HUES64 (cell line): ENCODE measurements around the gene MIB2.
A peak's percentile ranks its signal among the peaks of the same experiment; 100 is the strongest.
"Not testable (repeated sequence)": the region's sequence is repeated elsewhere in the genome, so short reads cannot be mapped to it uniquely, and the experiment has no call there.

ENCODE experiments used
- H3K27ac ChIP-seq: 2 replicates; pipeline ENCODE4 v1.7.0; 2013; ENCODE audit warnings: low read depth, low read length, inconsistent platforms
- H3K27me3 ChIP-seq: 2 replicates; pipeline ENCODE4 v1.6.1; 2013; ENCODE audit warnings: mild to moderate bottlenecking, low read length; ENCODE audit not compliant: insufficient read depth
- H3K36me3 ChIP-seq: 2 replicates; pipeline ENCODE4 v1.6.1; 2013; ENCODE audit warnings: mild to moderate bottlenecking, low read length; ENCODE audit not compliant: insufficient read depth
- H3K4me1 ChIP-seq: 2 replicates; pipeline ENCODE4 v1.6.1; 2013; ENCODE audit warnings: mild to moderate bottlenecking, low read length, moderate library complexity; ENCODE audit not compliant: insufficient read depth
- H3K4me3 ChIP-seq: 2 replicates; pipeline ENCODE4 v1.5.1; 2013; ENCODE audit warnings: mild to moderate bottlenecking, low read length, moderate library complexity
- H3K9ac ChIP-seq: 2 replicates; pipeline ENCODE4 v1.6.1; 2013; ENCODE audit warnings: mild to moderate bottlenecking, low read depth, low read length
- H3K9me3 ChIP-seq: 2 replicates; pipeline ENCODE4 v1.6.1; 2013; ENCODE audit warnings: low read depth, low read length; ENCODE audit not compliant: insufficient read depth
- WGBS: fragments of 150-250, 120-280 bp; methylation state at CpG from one replicate; pipeline ENCODE4 v1.1.7; 2013; ENCODE audit warnings: missing lambda C conversion rate; 5-methylcytosine and 5-hydroxymethylcytosine counted together

The MIB2 gene

GRCh38 chr1:1630965-1631781 lies 15.9 kb downstream of the MIB2 start:
- Histone ChIP-seq H3K36me3 (no peaks in the 10 kb centered on the region), H3K9me3 (no peaks in the 10 kb centered on the region), H3K9ac (no peak overlapping the region; the same call in 1 of the 2 replicates), H3K4me1 (no peaks in the 10 kb centered on the region), H3K27me3 (peaks cover 22% of the 10 kb centered on the region), H3K4me3 (peak overlapping the region; percentile 49), H3K27ac (no peak overlapping the region)
- 14% methylated on average over 76 of the region's 79 CpGs for WGBS

- Histone ChIP-seq H3K9me3 (no peaks in the 10 kb centered on the region), H3K27me3 (peaks cover 22% of the 10 kb centered on the region), H3K36me3 (peaks cover 7% of the 10 kb centered on the region; the same call in 1 of the 2 replicates), H3K4me3 (peak within 1 kb of the TSS; percentile 49), H3K27ac (no peak within 1 kb of the TSS), H3K9ac (no peak within 1 kb of the TSS; the same call in 1 of the 2 replicates), H3K4me1 (no peaks in the 10 kb centered on the region)
- 2% methylated on average over 47 of the region's 48 CpGs for WGBS
These were observed 16.6 kb downstream of the MIB2 start, which contains the start of gene MMP23B for GRCh38 chr1:1631782-1632420. MMP23B (plus strand) TSS chr1:1632173; CDS start chr1:1632219, 46 bp downstream.

DNA sequence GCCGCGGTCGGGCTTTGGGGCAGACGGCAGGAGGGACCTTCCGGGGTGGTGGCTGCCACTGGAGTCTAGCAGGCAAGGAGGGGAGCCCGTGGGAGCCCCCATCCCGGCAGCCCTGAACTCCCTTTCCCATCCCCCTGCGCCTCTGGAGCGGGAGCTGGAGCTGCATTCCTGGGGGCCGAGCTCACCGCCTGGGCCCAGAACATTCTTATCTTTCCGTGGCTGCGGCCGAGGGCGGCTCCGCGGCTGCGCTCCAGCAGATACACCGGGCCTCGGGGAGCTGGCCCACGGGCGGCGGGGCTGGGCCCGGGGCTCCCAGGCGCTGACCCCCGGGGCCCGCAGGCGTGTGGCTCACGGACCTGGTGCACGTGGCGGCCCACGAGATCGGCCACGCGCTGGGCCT lies 18.1 kb downstream of the MIB2 start:
- H3K36me3 ChIP-seq: peaks cover 14% of the 10 kb centered on the region
- H3K4me3 ChIP-seq, H3K27ac ChIP-seq, H3K9ac ChIP-seq, H3K4me1 ChIP-seq, H3K9me3 ChIP-seq: not testable (repeated sequence)
- peaks cover 22% of the 10 kb centered on the region for H3K27me3 ChIP-seq
- WGBS: no CpG with 5 or more reads among the region's 35 CpGs

DNA sequence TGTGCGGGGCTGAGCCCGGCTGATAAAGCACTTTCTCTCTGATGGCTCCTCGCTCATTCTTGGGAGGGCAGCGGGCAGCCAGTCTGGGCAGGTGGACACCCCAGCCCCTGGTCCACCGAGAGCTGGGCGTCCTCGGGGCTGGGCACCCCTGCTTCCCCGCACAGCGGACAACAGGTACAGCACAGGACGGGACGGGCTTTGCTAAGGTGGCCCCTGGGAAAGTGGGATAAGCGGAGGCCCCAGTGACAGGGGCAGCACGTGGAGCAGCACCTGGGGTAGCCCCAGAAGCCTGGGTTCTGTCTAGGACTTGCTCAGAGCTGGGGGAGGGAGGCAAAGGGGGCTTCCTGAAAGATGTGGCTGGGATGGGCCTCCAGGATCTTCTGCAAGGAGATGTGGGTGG lies 19.3 kb downstream of the MIB2 start:
- Histone ChIP-seq H3K36me3 (peaks cover 14% of the 10 kb centered on the region), H3K27me3 (peaks cover 22% of the 10 kb centered on the region)
- 92% methylated on average over 9 of the region's 13 CpGs for WGBS
- not testable (repeated sequence) for H3K9ac ChIP-seq, H3K9me3 ChIP-seq, H3K4me3 ChIP-seq, H3K4me1 ChIP-seq, H3K27ac ChIP-seq

GRCh38 chr1:1636621-1637478 lies 21.6 kb downstream of the MIB2 start:
- H3K27ac ChIP-seq, H3K9ac ChIP-seq: not testable (repeated sequence)
- 97% methylated on average over 37 of the region's 37 CpGs for WGBS

GRCh38 chr1:1637479-1637875 lies 22.2 kb downstream of the MIB2 start:
- H3K36me3 ChIP-seq: peaks cover 14% of the 10 kb centered on the region
- not testable (repeated sequence) for H3K27ac ChIP-seq, H3K4me3 ChIP-seq, H3K9ac ChIP-seq, H3K9me3 ChIP-seq, H3K27me3 ChIP-seq, H3K4me1 ChIP-seq
- 97% methylated on average over 13 of the region's 14 CpGs for WGBS

More at GRCh38 chr1:1636621-1637478, 21.6 kb downstream of the MIB2 start:
- peaks cover 14% of the 10 kb centered on the region for H3K36me3 ChIP-seq
- H3K4me1 ChIP-seq, H3K27me3 ChIP-seq, H3K9me3 ChIP-seq, H3K4me3 ChIP-seq: not testable (repeated sequence)

- H3K27me3 ChIP-seq, H3K9me3 ChIP-seq, H3K4me3 ChIP-seq, H3K4me1 ChIP-seq, H3K9ac ChIP-seq, H3K27ac ChIP-seq: not testable (repeated sequence)
- 90% methylated on average over 8 of the region's 13 CpGs for WGBS
- peaks cover 14% of the 10 kb centered on the region for H3K36me3 ChIP-seq
These were observed 23.2 kb downstream of the MIB2 start for GRCh38 chr1:1638528-1638927.

DNA sequence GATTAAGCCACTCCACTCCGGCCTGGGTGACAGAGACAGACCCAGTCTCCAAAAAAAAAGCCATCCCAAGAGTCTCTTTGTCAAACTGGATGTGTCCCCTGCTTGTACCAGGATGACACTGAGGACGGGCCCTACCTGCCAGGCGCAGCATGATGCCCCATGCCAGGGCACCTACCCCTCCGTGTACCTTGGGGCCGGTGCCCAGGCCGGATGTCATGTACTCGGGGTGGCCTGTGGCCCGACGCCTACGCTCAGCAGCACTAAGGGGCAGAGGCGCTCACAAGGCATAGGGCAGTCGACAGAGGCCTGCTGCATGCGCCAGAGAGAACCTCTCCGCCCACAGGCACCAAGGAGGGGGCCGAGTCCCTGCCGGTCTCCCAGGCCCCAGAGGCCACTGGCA lies 24.1 kb downstream of the MIB2 start:
- not testable (repeated sequence) for H3K4me1 ChIP-seq, H3K4me3 ChIP-seq, H3K9me3 ChIP-seq, H3K27ac ChIP-seq, H3K27me3 ChIP-seq, H3K9ac ChIP-seq
- peaks cover 14% of the 10 kb centered on the region for H3K36me3 ChIP-seq
- 97% methylated on average over 16 of the region's 16 CpGs for WGBS

- H3K9me3 ChIP-seq, H3K27ac ChIP-seq, H3K27me3 ChIP-seq, H3K4me1 ChIP-seq, H3K9ac ChIP-seq, H3K4me3 ChIP-seq: not testable (repeated sequence)
- WGBS: 93% methylated on average over 15 of the region's 25 CpGs
- peaks cover 14% of the 10 kb centered on the region for H3K36me3 ChIP-seq
These were observed 24.8 kb downstream of the MIB2 start for GRCh38 chr1:1640081-1640480.

DNA sequence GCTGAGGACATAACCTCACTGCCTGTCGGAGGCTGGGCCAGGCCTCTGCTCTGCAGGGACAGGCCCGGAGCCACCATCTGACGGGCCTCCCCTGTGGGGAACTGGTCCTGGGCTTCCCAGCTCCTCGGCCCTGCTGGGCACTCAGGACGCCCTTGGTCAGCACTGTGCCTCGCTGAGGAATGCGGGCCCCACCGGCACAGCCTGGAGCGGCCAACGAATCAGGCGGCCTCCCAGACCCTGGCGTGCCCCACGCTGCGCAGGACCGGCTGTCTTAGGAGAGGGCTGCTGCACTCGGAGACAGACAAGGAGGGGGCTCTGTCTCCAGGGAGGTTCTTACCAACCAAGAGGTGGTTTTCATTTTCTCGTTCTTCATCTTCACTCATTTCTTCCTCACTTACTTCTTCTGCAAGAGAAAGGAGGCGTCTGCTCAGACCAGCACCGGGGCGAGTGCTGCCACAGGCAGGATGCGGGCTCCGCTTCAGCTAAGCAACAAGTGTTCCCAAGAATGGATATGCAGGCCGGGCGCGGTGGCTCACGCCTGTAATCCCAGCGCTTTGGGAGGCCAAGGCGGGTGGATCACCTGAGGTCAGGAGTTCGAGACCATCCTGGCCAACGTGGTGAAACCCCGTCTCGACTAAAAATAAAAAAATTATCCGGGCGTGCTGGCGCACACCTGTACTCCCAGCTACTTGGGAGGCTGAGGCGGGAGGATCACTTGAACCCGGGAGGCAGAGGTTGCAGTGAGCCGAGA lies 25.6 kb downstream of the MIB2 start:
- H3K36me3 ChIP-seq: peaks cover 14% of the 10 kb centered on the region
- H3K4me3 ChIP-seq, H3K9ac ChIP-seq, H3K4me1 ChIP-seq, H3K9me3 ChIP-seq, H3K27me3 ChIP-seq, H3K27ac ChIP-seq: not testable (repeated sequence)
- WGBS: 97% methylated on average over 25 of the region's 38 CpGs
